HG02798 (cell line): ENCODE results near the gene CACUL1.
"Not testable (repeated sequence)": the region's sequence is repeated elsewhere in the genome, so short reads cannot be mapped to it uniquely, and the experiment has no call there.

ENCODE experiments used
- ATAC-seq: cut with Tn5 transposase; IDR thresholded peaks from one replicate; pipeline ENCODE4 v1.9.1; 2021; ENCODE audit warnings: mild to moderate bottlenecking; ENCODE audit not compliant: unreplicated experiment, poor library complexity

Gene CACUL1

GRCh38 chr10:118769898-118770600 is 15.3 kb upstream of the CACUL1 start:
- ATAC-seq: no peak

DNA sequence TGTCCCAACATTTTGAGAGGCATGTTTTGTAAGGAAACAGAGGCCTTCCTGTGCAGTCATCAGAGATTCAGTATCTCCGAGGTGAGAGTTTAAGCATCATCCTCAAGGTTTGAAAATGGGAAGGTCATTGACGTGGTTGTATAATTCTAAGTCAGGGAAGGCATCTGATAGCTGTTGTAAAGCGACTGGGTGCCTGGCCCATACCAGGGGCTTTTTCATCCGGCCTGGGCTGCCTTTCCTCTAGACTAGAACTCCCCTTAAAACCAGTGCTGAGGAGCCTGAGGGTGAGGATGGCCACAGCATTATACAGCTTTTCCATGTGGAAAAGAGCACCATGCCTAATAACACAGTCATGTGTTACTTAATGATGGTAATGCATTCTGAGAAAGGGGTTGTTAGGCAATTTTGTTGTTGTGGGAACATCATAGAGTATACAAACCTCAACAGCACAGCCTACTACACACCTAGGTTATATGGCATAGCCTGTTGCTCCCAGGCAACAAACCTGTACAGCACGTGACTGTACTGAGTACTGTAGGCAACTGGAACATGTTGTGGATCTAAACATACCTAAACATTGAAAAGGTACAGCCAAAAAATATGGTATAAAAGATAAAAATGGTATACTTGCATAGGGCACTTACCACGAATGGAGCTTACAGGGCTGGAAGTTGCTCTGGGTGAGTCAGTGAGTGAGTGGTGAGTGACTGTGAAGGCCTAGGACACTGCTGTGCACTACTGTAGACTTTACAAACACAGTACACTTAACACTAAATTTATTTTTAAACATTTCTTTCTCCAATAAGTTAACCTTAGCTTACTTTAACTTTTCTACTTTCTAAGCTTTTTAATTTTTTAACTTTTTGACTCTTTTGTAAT is 13.5 kb upstream of the CACUL1 start:
- ATAC-seq: no peak

DNA sequence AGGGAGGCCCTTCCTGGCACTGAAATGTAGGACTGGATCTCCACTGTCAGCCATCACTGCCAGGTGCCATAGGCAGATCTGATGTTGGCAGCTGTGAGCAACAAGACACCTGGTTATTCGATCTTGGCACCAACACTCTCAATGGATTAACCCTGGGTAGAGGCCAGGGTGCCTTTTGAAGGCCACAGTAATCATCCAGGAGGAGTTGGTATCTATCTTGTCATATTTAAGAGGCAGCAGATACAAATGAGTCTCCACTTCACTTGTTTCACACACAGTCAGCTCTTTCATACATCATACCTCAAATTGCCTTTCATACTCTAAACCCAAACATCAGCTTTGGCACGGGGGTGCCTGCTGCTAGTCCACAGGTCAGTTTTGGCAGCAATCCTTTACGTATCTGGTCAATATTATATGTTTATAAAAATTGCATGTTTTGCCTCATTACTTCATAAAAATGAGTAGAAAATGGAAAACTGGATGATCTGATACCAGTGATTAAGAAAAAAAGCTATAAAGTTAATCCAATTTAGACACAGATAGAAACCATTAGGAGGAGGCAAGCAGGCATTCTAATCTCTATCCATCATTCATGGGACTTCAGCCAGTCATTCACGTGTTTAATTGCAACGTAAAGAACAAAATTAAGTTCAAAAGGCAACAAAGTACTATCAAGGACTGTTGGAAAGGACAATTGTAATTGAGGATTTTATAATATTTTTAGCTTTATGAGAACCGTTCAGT is 12.7 kb upstream of the CACUL1 start:
- no peak for ATAC-seq

GRCh38 chr10:118764195-118764594 is 9.4 kb upstream of the CACUL1 start:
- no peak for ATAC-seq

GRCh38 chr10:118763202-118763988 is 8.6 kb upstream of the CACUL1 start:
- ATAC-seq: no peak

GRCh38 chr10:118760265-118760664 is 5.5 kb upstream of the CACUL1 start:
- ATAC-seq: no peak

DNA sequence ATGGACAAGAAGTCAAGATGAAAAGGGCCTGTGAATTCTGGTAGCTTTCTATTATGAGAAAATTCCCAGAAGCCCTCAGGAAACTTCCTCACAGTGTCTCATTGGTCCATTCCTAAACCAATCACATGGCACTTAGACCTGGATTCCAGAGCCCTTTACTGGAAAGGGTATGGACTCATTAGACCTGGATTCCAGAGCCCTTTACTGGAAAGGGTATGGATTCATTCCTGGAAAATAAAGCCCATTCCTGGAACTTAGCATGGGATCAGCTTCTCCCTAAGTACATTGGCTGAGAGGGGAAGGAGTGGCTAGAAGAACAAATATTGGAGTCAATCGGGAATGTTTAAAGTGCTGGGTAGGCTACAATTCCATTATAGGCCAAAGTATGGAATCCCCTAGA is 3.7 kb upstream of the CACUL1 start:
- no peak for ATAC-seq

- peak; percentile 13 for ATAC-seq
These were observed 578 bp downstream of the CACUL1 start for GRCh38 chr10:118754229-118754555.

DNA sequence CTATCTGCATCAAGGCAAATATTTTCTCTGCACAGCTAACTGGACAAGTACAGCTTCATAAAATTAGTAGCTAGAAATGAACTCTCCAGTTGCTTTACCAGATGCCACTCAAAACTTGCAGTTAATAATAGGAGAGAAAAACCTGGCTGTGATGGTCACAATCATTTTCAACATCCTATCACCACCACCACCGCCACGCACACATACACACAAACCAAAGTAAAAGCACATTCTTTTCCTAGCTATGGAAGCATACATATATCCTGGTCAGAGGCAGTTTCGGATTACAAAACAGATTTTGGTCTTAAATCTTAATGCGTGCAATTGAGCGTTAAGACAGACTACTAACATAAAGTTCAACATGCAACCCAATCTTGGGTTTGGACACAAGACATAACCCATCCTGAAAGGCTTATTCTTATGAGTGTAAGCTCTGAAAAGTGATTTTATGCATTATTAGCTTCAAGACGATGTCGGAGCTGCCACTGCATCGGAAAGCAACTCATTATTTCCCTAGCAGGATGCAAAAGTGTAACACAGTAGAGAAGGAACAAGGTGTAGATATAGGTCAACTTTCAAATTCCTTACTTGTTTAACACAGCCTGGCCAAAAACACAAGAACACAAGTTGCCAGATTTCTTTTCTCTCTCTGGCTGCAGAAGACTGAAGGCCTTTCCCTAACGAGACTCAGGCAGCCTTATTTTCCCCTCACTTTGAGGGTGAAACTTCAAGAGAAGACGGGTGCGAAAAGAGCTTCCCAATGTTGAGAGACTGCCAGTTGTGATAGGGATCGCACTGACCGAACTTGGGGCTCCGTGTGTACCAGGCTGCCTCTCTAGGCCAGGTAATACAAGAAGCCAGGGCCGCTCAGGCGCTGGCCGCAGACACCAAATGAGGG is 1.2 kb downstream of the CACUL1 start:
- no peak for ATAC-seq

- ATAC-seq: no peak
These were observed 2.4 kb downstream of the CACUL1 start for GRCh38 chr10:118752409-118752808.

DNA sequence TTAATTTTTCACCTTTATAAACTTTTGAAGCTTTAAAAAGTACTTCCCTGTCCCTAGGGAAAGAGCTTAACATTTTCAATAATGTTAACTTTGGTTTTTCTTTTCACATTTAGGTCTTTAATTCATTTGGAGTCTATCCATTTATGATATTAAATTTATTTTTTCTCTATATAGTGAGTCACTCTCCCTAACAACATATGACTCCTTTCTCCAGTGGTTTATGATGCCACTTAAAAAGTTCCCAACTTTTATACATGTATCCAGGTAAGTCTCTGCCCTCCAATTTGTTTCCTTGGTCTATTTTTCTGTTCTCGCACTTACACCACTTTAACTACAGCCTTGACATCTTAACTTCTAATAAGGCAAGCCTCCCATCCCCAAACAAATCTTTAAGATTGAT is 3.5 kb downstream of the CACUL1 start:
- ATAC-seq: no peak

GRCh38 chr10:118748041-118748440 is 6.7 kb downstream of the CACUL1 start:
- no peak for ATAC-seq

- ATAC-seq: no peak
These were observed 8.5 kb downstream of the CACUL1 start for GRCh38 chr10:118746246-118746645.

DNA sequence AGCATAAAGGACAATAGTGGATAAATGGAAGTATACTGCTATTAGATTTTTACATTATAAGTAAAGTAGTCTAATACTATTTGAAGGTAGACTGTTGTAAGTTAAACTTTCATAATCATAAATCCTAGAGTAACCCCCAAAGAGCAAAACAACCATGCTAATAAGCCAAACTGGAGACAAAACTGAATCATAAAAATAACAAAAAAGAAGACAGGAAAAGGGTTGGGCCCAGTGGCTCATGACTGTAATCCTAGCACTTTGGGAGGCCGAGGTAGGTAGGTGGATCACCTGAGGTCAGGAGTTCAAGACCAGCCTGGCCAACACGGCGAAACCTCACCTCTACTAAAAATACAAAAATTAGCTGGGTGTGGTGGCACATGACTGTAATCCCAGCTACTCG is 9.7 kb downstream of the CACUL1 start:
- ATAC-seq: no peak

GRCh38 chr10:118744346-118744918 is 10.3 kb downstream of the CACUL1 start:
- ATAC-seq: not testable (repeated sequence)

- ATAC-seq: no peak
These were observed 12.0 kb downstream of the CACUL1 start for GRCh38 chr10:118742782-118743181.

GRCh38 chr10:118742032-118742431 is 12.7 kb downstream of the CACUL1 start:
- ATAC-seq: no peak

- no peak for ATAC-seq
These were observed 16.4 kb downstream of the CACUL1 start for GRCh38 chr10:118738406-118738805.
